Activated CD8-positive, alpha-beta memory T cell treated with anti-CD3 and anti-CD28 coated beads, Interleukin-2, amount 50 U/mL, for 48 hours (primary cell): Measurements from ENCODE around the gene TEAD1.
"Not testable (repeated sequence)": the region's sequence is repeated elsewhere in the genome, so short reads cannot be mapped to it uniquely, and the experiment has no call there.

Source experiments
- DNase-seq: peaks from one replicate; pipeline ENCODE4 v3.0.0-alpha.2; 2020

Gene TEAD1

DNA sequence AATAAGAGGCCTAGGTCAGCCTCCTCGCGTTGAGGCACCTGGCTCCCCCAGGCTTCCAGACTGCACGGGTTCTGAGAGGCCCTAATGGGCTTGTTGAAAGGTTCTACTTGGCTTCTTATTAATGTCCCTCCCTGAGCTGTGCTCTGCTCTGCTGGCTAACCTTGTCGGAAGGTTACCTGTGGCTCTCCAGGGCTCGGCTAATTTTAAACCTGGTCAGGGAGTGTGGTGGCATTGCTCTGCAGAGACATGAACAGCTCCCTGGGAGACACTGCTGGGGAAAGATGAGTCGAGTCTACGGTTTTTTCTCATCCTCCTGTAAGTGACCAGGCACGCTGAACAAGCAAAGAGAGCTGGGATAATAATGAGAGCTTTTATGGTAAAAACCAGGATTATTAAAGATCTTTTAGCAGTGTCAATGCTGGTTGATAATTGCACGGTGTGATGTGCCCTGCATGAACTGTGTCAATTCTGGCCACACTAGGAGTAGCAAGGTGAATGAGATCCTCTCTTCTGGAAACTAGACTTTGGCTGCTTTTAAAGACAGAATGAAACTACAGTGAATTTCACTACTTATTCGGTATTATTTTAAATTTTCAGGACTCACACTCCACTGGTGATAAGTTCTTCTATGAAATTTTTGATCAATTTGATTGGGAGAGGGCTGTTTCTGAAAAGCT lies 70.7 kb downstream of the TEAD1 start:
- no peak for DNase-seq

DNA sequence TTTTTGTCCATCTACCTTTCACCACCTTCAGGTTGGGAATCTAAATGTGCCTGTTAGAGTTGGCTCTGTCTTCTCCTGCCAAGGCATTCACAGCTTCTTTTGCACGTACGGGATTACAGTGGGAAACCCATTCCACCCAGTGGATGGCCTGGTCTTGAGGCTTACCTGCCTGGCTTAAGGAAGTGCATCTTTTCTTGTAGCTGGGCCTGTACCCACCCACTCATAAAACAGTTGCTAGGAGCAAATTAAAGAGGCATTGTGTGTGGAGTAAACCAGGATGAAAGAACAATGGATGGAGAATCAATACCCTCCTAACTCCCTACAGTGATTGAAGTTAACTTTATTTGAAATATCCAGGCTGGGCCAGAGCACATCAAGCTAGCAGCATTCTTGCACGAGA lies 71.6 kb downstream of the TEAD1 start:
- DNase-seq, result no peak

DNA sequence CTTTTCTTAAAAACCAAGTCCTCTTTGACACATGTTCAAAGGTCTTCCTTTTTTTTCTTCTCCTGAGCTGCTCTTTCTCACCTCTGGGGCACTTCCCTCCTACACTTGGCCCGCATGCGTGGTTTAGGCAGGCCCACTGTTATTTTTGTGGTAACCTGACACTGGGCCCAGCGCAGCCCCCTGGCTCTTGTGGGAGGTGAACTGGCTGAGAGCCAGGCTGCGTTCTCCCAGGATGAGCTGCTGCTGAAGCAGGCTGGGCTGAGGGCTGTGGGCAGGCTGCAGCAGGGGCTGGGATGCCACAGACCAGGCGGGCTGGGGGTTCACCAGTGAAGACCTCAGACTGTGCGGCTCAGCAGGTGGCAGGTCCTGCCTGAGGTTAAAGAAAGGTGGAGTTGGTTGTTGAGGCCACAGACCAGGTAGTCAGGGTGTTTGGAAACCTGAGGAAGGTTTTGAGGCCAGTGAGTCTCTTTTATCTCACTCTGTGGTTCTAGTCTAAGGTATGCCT lies 72.4 kb downstream of the TEAD1 start:
- no peak for DNase-seq

DNA sequence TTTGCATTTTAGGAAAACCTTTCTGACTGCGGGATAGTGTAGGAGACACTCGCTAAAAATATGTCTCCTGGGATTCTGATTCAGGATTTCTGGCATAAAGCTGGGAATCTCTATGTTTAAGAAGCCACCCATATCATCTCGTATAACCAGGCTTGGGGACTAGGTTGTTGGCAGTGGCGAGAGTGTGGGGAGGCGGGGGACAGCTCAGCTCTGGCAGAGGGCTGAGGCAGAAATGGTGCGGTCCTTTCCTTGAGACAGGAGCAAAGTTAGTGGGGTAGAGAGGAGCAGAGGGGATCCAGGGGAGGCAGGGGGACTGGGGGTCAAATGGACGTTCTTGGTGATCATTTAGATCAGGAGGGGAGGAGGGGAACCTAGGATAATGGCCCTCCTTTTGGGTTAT lies 74.3 kb downstream of the TEAD1 start:
- no peak for DNase-seq

DNA sequence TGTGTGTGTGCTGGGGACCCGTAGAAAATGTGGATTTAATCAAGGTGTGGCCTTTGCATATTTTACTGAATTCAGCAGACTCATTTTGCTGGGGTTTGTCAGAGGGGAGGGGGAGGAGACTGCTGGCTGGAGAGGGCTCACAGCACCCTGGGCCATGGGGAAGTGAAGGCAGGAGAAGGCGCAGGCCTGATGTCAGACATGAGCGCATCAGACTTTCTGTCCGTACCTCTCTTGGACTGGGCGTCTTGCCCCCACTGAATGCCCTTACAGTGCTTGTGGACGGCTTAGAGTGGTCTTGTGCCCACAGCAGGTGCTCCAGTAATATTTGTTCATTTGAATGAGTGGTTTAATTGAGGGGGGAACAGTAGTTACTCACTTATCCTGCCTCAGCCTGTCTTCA lies 75.2 kb downstream of the TEAD1 start:
- no peak for DNase-seq

DNA sequence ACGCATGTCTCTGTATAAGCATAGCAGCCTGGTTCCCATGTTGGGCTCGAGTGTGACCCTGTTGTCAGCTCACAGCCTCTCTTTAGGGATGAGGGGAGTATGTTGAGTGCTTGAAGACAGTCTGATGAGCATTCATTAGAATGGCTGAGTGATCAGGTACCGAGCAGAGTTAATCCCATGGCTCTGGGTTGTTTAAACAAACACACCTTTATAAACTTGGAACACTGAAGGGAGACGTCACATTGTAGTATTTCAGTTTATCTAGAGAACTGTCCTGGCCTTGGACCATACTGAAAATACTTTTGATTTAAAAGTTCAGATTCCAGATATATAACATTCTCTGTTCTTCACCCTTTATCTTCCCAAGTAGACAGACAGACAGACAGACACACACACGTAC lies 76.0 kb downstream of the TEAD1 start:
- DNase-seq, result no peak

DNA sequence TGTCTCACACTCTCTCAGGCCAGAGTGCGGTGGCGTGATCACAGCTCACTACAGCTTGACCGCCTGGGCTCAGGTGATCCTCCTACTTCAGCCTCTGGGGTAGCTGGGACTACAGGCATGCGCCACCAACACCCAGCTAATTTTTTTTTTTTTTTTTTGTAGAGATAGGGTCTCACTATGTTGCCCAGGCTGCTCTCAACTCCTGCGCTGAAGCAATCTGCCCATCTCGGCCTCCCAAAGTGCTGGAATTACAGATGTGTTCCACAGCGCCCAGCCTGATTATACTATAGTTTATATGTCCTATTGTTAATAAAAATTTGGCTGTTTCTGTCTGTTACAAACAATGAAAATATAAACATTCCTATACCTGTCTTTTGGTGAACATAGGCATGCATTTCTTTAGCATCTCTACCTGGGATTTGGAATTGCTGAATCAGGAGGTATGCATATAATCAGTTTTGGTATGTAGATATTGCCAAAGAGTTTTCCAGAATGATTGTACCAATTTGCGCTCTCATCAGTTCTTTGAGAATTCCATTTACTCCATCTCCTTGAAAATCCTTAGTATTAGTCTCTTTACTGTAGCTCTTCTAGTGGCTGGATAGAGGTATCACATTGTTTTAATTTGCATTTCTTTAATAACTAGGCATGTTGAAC lies 78.8 kb downstream of the TEAD1 start:
- DNase-seq, result no peak

DNA sequence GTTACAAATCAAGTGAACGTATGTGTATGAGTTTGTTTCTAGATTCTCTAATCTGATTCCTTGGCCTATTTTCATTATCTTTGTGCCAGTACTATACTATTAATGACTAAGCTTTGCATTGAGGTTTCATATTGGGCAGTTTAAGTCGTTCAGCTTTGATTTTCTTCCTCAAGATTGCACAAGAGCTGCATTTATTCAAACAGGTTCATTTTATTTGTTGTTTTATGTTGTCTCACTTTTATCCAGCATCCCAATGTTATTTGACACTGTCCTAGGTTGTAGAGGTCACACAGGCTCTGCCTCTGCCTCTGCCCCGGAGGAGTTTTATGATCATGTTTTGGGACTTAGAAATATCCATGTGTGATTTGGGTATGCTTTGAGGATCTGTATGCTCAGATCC lies 79.8 kb downstream of the TEAD1 start:
- no peak for DNase-seq

DNA sequence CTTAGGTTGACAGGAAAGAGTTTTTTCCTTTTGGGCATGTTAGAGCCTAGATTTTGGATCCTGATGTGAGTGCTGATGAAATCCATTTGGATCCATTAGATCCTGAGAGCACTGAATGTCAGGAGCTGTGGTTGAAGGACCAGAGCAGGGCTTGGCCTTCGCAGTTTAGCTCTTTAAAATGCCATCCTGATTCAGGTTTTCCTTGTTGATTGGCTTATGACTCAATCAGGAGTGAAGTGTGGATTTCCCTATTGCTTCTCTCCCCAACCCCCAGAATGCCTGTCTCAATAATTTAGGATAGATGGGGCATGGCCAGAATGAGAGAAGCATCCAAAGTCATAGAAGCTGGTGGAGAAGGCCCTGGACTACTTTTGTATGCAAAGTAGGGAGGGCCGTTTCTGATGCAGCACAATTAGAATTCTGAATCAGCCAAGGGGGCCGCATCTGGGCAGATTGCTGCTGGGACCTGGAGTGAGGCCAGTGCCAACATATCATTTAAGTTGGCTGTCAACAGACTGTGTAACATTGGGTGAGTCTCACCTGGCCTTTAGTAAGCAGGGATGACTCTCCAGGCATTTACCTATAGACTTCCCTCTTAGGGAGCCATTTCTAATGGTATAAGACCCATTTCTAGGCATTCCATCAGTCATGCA lies 80.5 kb downstream of the TEAD1 start:
- DNase-seq, result no peak

DNA sequence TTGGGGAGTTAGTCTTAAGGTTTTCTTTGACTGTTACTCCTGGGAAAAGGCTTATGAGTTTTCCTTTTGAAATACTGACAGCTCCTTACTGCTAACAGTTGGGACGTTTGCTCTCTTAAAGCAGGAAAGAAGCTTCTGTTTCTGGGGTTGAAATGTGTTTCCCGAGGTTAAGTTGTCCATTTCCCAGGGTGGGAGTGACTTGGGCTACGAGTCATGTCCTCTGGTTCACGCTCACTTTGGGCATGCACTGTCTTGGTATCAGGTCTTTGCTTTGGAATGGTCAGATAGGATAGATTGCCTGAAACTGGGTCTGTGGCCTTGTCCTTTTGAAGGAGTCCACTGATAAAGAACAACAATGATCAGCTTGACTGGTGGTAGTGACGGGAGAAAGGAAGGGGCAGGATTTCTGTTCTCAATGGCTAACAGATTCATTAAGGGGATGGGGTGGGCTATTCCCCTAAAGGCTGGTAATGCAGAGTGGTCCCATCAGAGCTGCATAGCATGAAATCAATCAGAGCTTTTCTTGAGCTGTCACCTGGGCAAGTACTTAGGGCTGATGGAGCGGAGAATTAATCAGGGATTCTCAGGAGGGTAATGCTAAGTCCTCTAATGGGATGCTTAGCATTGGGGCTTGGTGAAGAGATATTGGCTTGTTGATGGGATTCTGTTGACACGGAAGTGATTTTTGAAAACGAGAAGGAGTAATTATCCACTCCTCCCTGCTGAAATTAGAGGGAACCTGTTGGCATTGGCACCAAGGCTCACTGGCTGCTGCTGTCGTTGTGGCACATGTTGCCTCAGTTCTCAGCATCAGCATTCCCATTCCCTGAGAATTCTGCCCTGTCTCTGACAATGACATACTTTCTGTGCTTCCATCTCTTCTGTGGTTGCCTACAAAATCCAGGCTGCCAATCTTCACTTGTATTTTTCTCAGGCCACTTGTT lies 81.6 kb downstream of the TEAD1 start:
- no peak for DNase-seq

DNA sequence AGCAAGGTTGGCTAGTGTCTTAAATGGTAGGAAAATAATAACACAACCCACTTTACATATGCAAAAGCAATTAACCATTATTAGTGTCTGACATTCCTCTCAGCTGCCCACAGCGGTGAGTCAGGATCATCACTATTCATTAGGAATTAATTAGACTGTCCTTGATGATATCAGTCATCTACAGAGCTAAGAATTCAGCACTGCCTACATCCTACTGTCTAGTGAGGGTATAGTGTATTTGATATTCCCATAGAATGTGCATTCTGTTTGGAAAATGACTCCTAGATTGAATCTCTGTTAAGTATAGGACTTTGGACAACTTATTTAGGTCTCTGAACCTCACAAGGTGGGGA lies 82.2 kb downstream of the TEAD1 start:
- no peak for DNase-seq

DNA sequence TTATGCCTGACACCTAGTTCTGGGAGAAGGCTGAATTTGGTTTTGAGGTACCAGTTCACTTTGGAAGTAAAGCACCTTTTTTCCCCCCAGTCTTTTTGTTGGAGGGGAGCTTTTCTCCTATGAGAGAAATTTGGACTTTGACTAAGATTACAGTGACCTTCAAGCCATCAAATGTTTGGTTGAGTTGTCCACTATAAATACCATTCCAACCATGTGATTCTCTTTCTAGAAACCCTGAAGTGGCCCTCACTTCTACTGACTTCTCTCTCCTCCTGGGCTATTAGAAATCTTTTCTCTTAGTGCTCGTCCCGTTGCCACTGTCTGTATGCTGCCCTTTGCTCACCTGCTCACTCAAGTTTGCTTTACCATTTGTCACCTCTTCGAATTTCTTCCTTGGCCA lies 82.6 kb downstream of the TEAD1 start:
- no peak for DNase-seq

DNA sequence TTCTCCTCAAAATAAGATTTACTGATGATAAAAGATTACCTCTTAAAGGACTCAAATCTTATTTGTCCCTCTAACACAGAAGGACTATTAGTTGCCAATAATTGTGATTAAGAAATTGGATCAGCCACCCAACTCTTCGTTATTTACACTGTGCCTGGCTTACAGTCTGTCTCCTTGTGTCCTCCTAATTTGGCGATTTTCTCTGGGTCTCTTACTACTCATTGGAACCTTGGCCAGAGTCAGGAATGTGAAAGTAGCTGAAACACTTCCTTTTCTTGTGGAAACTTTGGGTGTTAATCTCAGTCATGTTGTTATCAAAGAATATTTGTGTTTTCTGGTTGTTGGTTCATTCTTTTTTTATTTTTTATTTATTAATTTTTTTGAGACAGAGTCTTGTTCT lies 83.2 kb downstream of the TEAD1 start:
- DNase-seq, result no peak

DNA sequence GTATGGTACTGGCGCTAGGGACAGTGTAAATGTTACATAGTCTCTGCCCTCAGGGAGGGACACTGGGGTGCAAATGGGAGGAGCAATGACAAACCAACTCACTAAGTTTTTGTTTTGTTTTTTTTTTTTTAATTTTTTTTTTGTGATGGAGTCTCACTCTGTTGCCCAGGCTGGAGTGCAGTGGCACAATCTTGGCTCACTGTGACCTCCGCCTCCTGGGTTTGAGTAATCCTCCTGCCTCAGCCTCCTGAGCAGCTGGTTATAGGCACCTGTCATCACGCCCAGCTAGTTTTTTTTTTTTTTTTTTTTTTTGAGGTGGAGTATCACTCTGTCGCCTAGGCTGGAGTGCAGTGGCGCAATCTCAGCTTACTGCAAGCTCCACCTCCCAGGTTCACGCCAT lies 83.9 kb downstream of the TEAD1 start:
- DNase-seq, result not testable (repeated sequence)

DNA sequence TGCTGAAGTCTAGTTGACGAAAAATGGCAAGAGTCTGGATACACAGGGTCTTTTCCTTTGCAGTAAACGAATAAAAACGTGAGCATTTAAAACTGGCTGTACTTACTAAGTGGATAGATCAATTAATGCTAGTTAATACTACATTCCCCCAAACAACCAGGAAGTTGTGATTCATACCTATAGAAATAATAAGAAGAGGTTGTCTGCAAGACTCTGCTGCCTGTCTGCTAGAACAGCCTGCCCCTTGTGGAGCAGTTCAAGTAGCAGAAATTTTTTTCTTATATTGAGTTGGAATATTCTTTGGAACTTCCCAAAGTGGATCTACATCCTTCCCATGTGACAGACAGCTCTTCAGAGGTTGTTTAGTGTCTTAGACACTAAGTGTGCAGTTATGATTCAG lies 86.8 kb downstream of the TEAD1 start:
- no peak for DNase-seq

DNA sequence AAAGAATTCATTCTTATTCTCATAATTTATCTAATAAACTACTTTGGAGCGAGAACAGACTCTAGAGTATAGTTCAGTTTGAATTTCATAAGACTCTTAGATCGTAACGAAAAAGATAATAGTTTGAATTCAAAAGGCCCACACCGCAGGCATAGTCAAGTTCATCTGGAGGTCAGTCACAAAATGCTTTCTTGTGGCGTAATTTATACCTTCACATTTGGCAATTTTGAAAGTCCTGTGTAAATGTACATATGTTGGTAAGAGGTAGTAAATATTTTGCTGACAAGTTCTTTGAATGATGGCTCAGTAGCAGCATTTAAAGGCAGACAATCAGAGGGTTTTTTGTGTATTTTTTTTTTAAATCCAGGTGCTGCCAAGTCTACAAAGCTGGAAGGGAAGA lies 88.1 kb downstream of the TEAD1 start:
- no peak for DNase-seq

DNA sequence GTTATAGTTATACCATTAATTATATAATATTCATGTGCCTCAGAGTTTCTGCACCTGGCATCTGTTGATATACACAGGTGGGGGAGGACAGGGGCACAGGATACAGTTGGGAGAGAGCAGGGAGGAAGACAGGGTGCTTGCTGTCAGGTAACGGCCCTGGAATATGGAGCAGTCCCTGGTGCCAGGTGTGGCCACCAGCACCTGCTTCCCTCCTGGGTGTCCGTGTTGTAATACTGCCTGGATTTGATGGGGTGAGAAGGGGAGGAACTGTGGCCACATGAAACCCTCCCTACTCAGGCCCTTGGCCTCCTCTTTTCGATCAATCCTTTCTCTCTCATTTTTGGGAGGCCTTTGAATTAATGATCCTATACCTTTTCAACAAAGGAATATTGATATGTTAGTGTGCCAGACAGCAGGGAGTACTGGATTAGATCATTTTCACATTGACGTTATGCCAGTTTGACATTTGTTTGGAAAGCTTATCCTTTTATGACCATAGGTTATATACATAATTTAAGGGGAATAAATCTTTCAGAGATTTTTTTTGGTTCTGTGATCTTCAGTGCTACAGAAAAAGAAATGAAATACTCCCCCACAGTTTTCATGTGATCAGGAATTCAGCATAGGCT lies 88.6 kb downstream of the TEAD1 start:
- no peak for DNase-seq

DNA sequence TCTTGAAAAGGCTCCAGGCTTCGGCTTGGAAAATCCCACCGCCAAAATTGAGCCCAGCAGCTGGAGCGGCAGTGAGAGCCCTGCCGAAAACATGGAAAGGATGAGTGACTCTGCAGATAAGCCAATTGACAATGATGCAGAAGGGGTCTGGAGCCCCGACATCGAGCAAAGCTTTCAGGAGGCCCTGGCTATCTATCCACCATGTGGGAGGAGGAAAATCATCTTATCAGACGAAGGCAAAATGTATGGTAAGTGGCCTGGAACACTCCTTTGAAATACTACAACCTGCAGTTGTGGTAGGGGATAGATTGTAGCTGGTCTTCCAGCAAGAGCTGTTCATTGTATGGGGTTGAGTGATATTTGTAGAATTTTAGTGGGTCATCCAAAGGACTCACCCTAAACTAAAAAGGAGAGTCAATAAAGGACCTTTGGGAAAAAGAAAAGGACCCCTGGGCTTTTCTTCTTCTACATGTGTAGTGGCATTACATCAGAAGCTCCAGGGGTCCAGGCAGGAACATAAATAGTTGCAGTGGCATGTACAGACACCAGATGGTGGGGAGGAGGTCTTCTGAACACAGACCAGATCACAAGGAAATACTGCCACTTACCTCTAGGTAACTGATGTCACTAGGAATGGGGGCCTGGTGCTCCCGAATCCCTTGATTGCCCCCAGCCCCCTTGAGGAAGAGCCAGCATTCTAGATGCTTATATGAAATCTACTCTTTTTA lies 90.1 kb downstream of the TEAD1 start:
- no peak for DNase-seq

DNA sequence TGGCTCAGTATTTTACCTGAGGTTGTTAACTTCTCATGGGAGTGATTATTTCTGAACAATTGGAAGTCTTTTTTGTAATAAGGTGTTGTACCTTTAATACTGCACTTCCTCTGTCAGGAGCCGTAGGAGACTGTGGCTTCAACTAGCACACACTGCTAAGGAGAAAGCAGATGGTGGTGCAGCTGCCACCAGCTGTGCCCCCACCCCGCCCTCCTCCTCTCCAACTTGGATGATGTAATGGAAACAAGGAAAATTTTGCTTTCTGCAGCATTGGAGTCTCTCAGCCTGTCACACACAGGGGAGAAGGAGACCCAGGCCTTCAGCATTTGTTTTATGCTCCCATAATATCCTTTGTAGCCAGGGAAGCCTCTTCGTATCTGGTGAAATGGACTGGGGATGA lies 91.2 kb downstream of the TEAD1 start:
- DNase-seq, result no peak

DNA sequence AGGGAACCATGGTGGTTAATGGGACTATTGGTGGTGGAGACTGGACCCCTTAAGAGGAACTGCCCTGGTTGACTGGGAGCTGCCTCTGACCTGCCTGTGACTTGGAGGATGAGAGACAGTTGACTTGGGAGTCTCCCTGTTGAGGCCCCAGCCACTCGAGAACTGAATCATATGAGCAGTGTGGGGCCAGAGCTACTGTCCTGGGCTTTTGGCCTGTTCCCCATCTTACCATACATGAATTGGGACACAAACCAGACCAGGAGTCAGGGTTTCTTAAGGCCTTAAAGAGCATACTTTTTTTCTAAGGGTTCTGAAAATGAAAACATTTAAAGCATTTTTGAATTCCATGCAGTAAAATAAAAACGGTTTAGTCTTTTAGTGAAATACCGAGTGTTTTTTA lies 92.8 kb downstream of the TEAD1 start:
- no peak for DNase-seq

DNA sequence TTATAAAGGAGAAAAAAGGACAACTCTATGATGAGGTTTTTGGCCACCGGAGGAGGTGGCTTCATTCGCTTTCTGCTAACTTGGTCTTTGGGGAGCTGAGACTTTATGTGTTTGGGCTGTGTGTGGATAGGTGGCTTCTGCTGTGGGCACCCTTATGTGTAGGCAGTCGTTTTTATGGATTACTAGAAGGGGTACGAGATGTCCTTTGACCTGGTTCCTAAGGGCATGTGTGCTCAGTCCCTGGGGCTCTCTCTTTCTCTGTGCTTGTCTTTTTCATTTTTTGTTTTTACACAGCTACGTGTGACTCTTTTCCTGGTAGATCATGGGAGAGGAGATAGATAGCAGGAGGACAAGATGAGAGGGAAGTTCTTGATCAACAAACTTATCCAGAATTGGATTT lies 93.4 kb downstream of the TEAD1 start:
- DNase-seq, result no peak
